Measurements from ENCODE around the gene PIP5K1B.

DNA sequence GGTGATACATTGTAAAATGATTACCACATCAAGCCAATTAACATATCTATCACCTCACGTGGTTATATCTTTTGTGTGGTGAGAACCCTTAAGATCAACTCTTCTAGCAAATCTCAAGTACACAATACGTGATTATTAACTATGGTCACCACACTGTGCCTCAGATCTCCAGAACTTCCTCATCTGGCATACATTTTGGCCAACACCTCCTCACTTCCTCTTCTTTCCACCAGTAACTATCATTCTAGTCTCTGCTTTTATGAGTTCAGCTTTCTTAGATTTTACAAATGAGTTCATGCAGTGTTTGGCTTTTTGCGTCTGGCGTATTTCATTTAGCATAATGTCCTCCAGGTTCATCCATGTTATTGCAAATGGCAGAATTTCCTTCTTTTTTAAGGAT lies 273.0 kb downstream of the PIP5K1B start:
- TF ChIP-seq EP300 (IDR thresholded peaks at IDR 0.05; ENCODE audit: borderline replicate concordance) (no peak), TAF1 (IDR thresholded peaks at IDR 0.05; ENCODE audit: low read depth) (no peak), ZBTB7A (IDR thresholded peaks at IDR 0.05; ENCODE audit: low read depth) (no peak), CEBPB (IDR thresholded peaks at IDR 0.05) (no peak), NFIC (IDR thresholded peaks at IDR 0.05) (no peak)
- TF ChIP-seq, protein P1, sequence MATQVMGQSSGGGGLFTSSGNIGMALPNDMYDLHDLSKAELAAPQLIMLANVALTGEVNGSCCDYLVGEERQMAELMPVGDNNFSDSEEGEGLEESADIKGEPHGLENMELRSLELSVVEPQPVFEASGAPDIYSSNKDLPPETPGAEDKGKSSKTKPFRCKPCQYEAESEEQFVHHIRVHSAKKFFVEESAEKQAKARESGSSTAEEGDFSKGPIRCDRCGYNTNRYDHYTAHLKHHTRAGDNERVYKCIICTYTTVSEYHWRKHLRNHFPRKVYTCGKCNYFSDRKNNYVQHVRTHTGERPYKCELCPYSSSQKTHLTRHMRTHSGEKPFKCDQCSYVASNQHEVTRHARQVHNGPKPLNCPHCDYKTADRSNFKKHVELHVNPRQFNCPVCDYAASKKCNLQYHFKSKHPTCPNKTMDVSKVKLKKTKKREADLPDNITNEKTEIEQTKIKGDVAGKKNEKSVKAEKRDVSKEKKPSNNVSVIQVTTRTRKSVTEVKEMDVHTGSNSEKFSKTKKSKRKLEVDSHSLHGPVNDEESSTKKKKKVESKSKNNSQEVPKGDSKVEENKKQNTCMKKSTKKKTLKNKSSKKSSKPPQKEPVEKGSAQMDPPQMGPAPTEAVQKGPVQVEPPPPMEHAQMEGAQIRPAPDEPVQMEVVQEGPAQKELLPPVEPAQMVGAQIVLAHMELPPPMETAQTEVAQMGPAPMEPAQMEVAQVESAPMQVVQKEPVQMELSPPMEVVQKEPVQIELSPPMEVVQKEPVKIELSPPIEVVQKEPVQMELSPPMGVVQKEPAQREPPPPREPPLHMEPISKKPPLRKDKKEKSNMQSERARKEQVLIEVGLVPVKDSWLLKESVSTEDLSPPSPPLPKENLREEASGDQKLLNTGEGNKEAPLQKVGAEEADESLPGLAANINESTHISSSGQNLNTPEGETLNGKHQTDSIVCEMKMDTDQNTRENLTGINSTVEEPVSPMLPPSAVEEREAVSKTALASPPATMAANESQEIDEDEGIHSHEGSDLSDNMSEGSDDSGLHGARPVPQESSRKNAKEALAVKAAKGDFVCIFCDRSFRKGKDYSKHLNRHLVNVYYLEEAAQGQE (IDR thresholded peaks at IDR 0.05; ENCODE audit: low read depth) = no peak
- TF ChIP-seq, protein P2, sequence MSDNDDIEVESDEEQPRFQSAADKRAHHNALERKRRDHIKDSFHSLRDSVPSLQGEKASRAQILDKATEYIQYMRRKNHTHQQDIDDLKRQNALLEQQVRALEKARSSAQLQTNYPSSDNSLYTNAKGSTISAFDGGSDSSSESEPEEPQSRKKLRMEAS (IDR thresholded peaks at IDR 0.05) = no peak
